HepG2 (cell line): Measurements from ENCODE around the gene PEF1.

Experiments used
- ARNTL ChIP-seq: sonication (generic); formaldehyde crosslinking; IDR thresholded peaks from 2 replicates; pipeline ENCODE4 v1.4.0; 2020; ENCODE audit warnings: mild to moderate bottlenecking, missing genetic modification reagents
- CBX1 ChIP-seq: IDR thresholded peaks from one replicate; pipeline ENCODE4 v1.6.1; 2016; ENCODE audit warnings: antibody characterized with exemption, low read depth
- CTCF ChIP-seq: sonication (generic); formaldehyde crosslinking; IDR thresholded peaks from 2 replicates; pipeline ENCODE4 v1.5.0; 2020; ENCODE audit warnings: mild to moderate bottlenecking, missing genetic modification reagents, moderate library complexity
- ESRRA ChIP-seq: sonication (generic); formaldehyde crosslinking; IDR thresholded peaks from 2 replicates; pipeline ENCODE4 v1.5.1; 2020; ENCODE audit warnings: mild to moderate bottlenecking, low read depth, missing genetic modification reagents
- MTA3 ChIP-seq: sonication (generic); formaldehyde crosslinking; IDR thresholded peaks from 2 replicates; pipeline ENCODE4 v1.4.0; 2020; ENCODE audit warnings: missing genetic modification reagents
- NFE2 ChIP-seq: sonication (generic); formaldehyde crosslinking; IDR thresholded peaks from 2 replicates; pipeline ENCODE4 v1.4.0; 2020; ENCODE audit warnings: missing genetic modification reagents
- NFRKB ChIP-seq: fragments of 450-650 bp; IDR thresholded peaks from 2 replicates; pipeline ENCODE4 v1.6.1; 2017
- RAD51 ChIP-seq: fragments of 450-650 bp; IDR thresholded peaks from 2 replicates; pipeline ENCODE4 v1.6.1; 2016; ENCODE audit warnings: borderline replicate concordance
- RBFOX2 ChIP-seq: fragments of 200-400 bp; formaldehyde crosslinking; IDR thresholded peaks from 2 replicates; pipeline ENCODE4 v1.6.1; 2017; ENCODE audit warnings: low read depth, mild to moderate bottlenecking, low read length
- ZNF12 ChIP-seq: sonication (generic); formaldehyde crosslinking; IDR thresholded peaks from 2 replicates; pipeline ENCODE4 v1.5.0; 2020; ENCODE audit warnings: missing genetic modification reagents
- ZNF567 ChIP-seq: sonication (generic); formaldehyde crosslinking; IDR thresholded peaks from 2 replicates; pipeline ENCODE4 v1.8.1; 2023; ENCODE audit warnings: mild to moderate bottlenecking, missing genetic modification reagents, borderline replicate concordance
- TF ChIP-seq, protein P1 (sequence below): sonication (generic); formaldehyde crosslinking; IDR thresholded peaks from 2 replicates; pipeline ENCODE4 v1.8.1; 2023; ENCODE audit warnings: mild to moderate bottlenecking, inconsistent platforms, moderate library complexity, missing genetic modification reagents, borderline replicate concordance

DNA sequence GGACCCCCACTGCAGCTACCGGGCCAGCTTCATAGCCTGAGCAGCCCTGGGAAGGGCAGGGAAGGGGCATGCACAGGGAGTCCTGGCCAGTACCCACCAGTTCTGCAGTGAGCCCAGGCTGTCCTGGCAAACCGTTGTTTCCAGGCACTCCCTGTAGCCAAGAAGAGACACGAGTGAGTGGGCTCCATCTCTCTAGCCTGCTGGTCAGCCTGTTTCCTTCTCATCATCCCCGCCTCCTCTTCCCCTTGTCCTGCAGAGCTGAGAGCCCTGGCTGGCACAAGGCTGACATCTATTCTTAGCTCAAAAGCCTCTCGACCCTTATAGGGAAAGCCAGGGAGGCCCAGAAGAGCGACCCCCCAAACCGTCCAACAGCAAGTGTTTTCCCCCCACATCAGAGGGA, 30.5 kb upstream of the PEF1 start:
- TF ChIP-seq NFE2 (no peak), ZNF12 (CRISPR knock-in tag) (no peak), MTA3 (CRISPR knock-in tag) (no peak), ESRRA (CRISPR knock-in tag) (no peak), CTCF (CRISPR knock-in tag) (no peak), RAD51 (no peak), RBFOX2 (no peak), NFRKB (no peak), ARNTL (CRISPR knock-in tag) (no peak), CBX1 (no peak), ZNF567 (no peak)
- TF ChIP-seq, protein P1, sequence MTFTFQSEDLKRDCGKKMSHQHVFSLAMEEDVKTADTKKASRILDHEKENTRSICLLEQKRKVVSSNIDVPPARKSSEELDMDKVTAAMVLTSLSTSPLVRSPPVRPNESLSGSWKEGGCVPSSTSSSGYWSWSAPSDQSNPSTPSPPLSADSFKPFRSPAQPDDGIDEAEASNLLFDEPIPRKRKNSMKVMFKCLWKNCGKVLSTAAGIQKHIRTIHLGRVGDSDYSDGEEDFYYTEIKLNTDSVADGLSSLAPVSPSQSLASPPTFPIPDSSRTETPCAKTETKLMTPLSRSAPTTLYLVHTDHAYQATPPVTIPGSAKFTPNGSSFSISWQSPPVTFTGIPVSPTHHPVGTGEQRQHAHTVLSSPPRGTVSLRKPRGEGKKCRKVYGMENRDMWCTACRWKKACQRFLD (CRISPR knock-in tag), result no peak
